HepG2 (cell line): ENCODE results near the gene MAP2K5. TPM values are rescaled to one million over a fixed set of nuclear protein-coding genes. Genes with fewer than 3 reads are reported as not detected.

Source experiments
- CBFB ChIP-seq: sonication (generic); formaldehyde crosslinking; IDR thresholded peaks from 2 replicates; pipeline ENCODE4 v1.4.0; 2020; ENCODE audit warnings: missing genetic modification reagents
- IRX3 ChIP-seq: sonication (generic); formaldehyde crosslinking; IDR thresholded peaks from 2 replicates; pipeline ENCODE4 v1.8.1; 2023; ENCODE audit warnings: mild to moderate bottlenecking, low read depth, missing genetic modification reagents, borderline replicate concordance
- KAT8 ChIP-seq: IDR thresholded peaks from 2 replicates; pipeline ENCODE4 v1.6.1; 2016; ENCODE audit warnings: missing genetic modification reagents, missing compliant biosample characterization
- MAFK ChIP-seq, 2 experiments: IDR thresholded peaks in 1 of 2; conservative IDR thresholded peaks in 1 of 2; 2 replicates each; pipeline ENCODE4 v1.6.1; 2011; ENCODE audit warnings: improper control_type of control experiment in 2 of 2, low read length in 2 of 2
- MIER3 ChIP-seq: IDR thresholded peaks from 2 replicates; pipeline ENCODE4 v1.6.1; 2016; ENCODE audit warnings: missing compliant biosample characterization, borderline replicate concordance
- RORA ChIP-seq: sonication (generic); formaldehyde crosslinking; IDR thresholded peaks from 2 replicates; pipeline ENCODE4 v1.5.0; 2020; ENCODE audit warnings: mild to moderate bottlenecking, missing genetic modification reagents, moderate library complexity
- THYN1 ChIP-seq: sonication (generic); formaldehyde crosslinking; IDR thresholded peaks from 2 replicates; pipeline ENCODE4 v1.8.1; 2023; ENCODE audit warnings: low read depth, mild to moderate bottlenecking, moderate library complexity, missing genetic modification reagents, borderline replicate concordance
- ZNF251 ChIP-seq: sonication (generic); formaldehyde crosslinking; IDR thresholded peaks from 2 replicates; pipeline ENCODE4 v1.9.0; 2021; ENCODE audit warnings: mild to moderate bottlenecking, missing genetic modification reagents
- ZNF326 ChIP-seq: sonication (generic); formaldehyde crosslinking; IDR thresholded peaks from 2 replicates; pipeline ENCODE4 v1.4.0; 2020; ENCODE audit warnings: missing genetic modification reagents, borderline replicate concordance
- ZNF44 ChIP-seq: sonication (generic); formaldehyde crosslinking; IDR thresholded peaks from 2 replicates; pipeline ENCODE4 v1.5.1; 2020; ENCODE audit warnings: mild to moderate bottlenecking, missing genetic modification reagents
- ZNF629 ChIP-seq: sonication (generic); formaldehyde crosslinking; conservative IDR thresholded peaks from 2 replicates; pipeline ENCODE4 v1.5.0; 2020; ENCODE audit warnings: missing genetic modification reagents
- ZSCAN5A ChIP-seq: sonication (generic); formaldehyde crosslinking; IDR thresholded peaks from 2 replicates; pipeline ENCODE4 v1.8.0; 2022; ENCODE audit warnings: mild to moderate bottlenecking, missing genetic modification reagents, borderline replicate concordance
- polyA plus RNA-seq, 8 experiments: library from polyadenylated mRNA; depleted of rRNA in 3 of 8; stranded (reverse) in 7 of 8; unstranded in 1 of 8; fragments of >200 nt; fragmentation: Illumina TruSeq in 4 of 8; extraction: Trizol in 4 of 8; gene quantifications; 2 replicates each; pipeline versions ENCODE4 v1.2.1 to v1.2.3, GENCODE V29; 2011 to 2016; ENCODE audit warnings: low read depth in 4 of 8, missing spikeins in 1 of 8, mixed read lengths in 1 of 8; ENCODE audit not compliant: insufficient read depth in 1 of 8
- total RNA-seq, 5 experiments: library from RNA; depleted of rRNA; stranded (reverse); fragments of >200 nt; fragmentation: Illumina TruSeq; extraction: Trizol; gene quantifications; 2 replicates each; pipeline ENCODE4 v1.2.3, GENCODE V29; 2016; ENCODE audit warnings: low read depth in 1 of 5
- TF ChIP-seq, protein P1 (sequence below): sonication (generic); formaldehyde crosslinking; IDR thresholded peaks from 2 replicates; pipeline ENCODE4 v1.8.0; 2022; ENCODE audit warnings: missing genetic modification reagents, mild to moderate bottlenecking, moderate library complexity, borderline replicate concordance
- TF ChIP-seq, protein P2 (sequence below): sonication (generic); formaldehyde crosslinking; IDR thresholded peaks from 2 replicates; pipeline ENCODE4 v1.8.1; 2022; ENCODE audit warnings: low read depth, mild to moderate bottlenecking, missing genetic modification reagents
- TF ChIP-seq, protein P3 (sequence below): sonication (generic); formaldehyde crosslinking; IDR thresholded peaks from 2 replicates; pipeline ENCODE4; 2020; ENCODE audit warnings: missing genetic modification reagents, mild to moderate bottlenecking, borderline replicate concordance
- TF ChIP-seq, protein P4 (sequence below): sonication (generic); formaldehyde crosslinking; IDR thresholded peaks from 2 replicates; pipeline ENCODE4 v1.5.0; 2020; ENCODE audit warnings: mild to moderate bottlenecking, missing genetic modification reagents

Gene MAP2K5
- total and polyA plus RNA-seq, 2 of the 13 experiments (the other 11 are each of a cell fraction or from before 2014, with no cell fraction given): 4.0 to 4.3 TPM

DNA sequence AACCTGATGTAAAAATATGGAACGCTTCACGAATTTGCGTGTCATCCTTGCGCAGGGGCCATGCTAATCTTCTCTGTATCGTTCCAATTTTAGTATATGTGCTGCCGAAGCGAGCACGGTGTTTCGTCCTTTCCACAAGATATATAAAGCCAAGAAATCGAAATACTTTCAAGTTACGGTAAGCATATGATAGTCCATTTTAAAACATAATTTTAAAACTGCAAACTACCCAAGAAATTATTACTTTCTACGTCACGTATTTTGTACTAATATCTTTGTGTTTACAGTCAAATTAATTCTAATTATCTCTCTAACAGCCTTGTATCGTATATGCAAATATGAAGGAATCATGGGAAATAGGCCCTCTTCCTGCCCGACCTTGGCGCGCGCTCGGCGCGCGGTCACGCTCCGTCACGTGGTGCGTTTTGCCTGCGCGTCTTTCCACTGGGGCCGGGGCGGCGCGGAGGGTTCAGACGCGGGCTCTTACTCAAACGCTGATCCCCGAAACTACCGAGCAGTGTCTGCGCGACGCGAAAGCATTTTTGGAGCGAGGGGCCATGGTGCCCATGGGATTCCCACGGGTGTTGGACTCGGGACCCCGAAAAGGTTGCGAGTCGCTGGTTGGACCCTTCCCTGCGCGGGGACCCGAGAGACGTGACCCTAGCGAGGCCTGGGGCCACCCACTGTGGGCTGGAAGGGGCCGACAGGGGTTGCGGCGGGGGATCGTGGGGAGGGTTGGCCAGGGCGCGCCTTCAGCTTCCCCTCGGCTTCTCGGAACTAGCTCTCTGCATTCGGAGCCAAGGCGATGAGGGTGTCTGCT lies 297.6 kb downstream of the MAP2K5 start, which contains the start of gene RNU6-1 (continued):
- TF ChIP-seq CBFB (CRISPR knock-in tag) (no peak; the same call in 1 of the 2 replicates), ZNF629 (no peak), ZNF251 (no peak), THYN1 (CRISPR knock-in tag) (no peak), RORA (CRISPR knock-in tag) (no peak; the same call in 1 of the 2 replicates), ZNF326 (CRISPR knock-in tag) (no peak), IRX3 (CRISPR knock-in tag) (no peak), ZSCAN5A (no peak), MIER3 (CRISPR knock-in tag) (no peak), MAFK (conservative IDR thresholded peaks at IDR 0.05 in 1 of 2, IDR thresholded peaks at IDR 0.05 in 1 of 2; ENCODE audit: low read length in 2 of 2) (no peak), KAT8 (CRISPR knock-in tag) (peak; percentile 71), ZNF44 (CRISPR knock-in tag) (no peak)
- TF ChIP-seq, protein P1, sequence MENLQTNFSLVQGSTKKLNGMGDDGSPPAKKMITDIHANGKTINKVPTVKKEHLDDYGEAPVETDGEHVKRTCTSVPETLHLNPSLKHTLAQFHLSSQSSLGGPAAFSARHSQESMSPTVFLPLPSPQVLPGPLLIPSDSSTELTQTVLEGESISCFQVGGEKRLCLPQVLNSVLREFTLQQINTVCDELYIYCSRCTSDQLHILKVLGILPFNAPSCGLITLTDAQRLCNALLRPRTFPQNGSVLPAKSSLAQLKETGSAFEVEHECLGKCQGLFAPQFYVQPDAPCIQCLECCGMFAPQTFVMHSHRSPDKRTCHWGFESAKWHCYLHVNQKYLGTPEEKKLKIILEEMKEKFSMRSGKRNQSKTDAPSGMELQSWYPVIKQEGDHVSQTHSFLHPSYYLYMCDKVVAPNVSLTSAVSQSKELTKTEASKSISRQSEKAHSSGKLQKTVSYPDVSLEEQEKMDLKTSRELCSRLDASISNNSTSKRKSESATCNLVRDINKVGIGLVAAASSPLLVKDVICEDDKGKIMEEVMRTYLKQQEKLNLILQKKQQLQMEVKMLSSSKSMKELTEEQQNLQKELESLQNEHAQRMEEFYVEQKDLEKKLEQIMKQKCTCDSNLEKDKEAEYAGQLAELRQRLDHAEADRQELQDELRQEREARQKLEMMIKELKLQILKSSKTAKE (CRISPR knock-in tag): no peak
- TF ChIP-seq, protein P2, sequence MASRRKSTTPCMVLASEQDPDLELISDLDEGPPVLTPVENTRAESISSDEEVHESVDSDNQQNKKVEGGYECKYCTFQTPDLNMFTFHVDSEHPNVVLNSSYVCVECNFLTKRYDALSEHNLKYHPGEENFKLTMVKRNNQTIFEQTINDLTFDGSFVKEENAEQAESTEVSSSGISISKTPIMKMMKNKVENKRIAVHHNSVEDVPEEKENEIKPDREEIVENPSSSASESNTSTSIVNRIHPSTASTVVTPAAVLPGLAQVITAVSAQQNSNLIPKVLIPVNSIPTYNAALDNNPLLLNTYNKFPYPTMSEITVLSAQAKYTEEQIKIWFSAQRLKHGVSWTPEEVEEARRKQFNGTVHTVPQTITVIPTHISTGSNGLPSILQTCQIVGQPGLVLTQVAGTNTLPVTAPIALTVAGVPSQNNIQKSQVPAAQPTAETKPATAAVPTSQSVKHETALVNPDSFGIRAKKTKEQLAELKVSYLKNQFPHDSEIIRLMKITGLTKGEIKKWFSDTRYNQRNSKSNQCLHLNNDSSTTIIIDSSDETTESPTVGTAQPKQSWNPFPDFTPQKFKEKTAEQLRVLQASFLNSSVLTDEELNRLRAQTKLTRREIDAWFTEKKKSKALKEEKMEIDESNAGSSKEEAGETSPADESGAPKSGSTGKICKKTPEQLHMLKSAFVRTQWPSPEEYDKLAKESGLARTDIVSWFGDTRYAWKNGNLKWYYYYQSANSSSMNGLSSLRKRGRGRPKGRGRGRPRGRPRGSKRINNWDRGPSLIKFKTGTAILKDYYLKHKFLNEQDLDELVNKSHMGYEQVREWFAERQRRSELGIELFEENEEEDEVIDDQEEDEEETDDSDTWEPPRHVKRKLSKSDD (CRISPR knock-in tag): no peak
- TF ChIP-seq, protein P3, sequence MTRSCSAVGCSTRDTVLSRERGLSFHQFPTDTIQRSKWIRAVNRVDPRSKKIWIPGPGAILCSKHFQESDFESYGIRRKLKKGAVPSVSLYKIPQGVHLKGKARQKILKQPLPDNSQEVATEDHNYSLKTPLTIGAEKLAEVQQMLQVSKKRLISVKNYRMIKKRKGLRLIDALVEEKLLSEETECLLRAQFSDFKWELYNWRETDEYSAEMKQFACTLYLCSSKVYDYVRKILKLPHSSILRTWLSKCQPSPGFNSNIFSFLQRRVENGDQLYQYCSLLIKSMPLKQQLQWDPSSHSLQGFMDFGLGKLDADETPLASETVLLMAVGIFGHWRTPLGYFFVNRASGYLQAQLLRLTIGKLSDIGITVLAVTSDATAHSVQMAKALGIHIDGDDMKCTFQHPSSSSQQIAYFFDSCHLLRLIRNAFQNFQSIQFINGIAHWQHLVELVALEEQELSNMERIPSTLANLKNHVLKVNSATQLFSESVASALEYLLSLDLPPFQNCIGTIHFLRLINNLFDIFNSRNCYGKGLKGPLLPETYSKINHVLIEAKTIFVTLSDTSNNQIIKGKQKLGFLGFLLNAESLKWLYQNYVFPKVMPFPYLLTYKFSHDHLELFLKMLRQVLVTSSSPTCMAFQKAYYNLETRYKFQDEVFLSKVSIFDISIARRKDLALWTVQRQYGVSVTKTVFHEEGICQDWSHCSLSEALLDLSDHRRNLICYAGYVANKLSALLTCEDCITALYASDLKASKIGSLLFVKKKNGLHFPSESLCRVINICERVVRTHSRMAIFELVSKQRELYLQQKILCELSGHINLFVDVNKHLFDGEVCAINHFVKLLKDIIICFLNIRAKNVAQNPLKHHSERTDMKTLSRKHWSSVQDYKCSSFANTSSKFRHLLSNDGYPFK (CRISPR knock-in tag): peak; percentile 49; the same call in 1 of the 2 replicates
- TF ChIP-seq, protein P4, sequence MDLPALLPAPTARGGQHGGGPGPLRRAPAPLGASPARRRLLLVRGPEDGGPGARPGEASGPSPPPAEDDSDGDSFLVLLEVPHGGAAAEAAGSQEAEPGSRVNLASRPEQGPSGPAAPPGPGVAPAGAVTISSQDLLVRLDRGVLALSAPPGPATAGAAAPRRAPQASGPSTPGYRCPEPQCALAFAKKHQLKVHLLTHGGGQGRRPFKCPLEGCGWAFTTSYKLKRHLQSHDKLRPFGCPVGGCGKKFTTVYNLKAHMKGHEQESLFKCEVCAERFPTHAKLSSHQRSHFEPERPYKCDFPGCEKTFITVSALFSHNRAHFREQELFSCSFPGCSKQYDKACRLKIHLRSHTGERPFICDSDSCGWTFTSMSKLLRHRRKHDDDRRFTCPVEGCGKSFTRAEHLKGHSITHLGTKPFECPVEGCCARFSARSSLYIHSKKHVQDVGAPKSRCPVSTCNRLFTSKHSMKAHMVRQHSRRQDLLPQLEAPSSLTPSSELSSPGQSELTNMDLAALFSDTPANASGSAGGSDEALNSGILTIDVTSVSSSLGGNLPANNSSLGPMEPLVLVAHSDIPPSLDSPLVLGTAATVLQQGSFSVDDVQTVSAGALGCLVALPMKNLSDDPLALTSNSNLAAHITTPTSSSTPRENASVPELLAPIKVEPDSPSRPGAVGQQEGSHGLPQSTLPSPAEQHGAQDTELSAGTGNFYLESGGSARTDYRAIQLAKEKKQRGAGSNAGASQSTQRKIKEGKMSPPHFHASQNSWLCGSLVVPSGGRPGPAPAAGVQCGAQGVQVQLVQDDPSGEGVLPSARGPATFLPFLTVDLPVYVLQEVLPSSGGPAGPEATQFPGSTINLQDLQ (CRISPR knock-in tag): no peak
